ENCODE measurements around the gene FHOD1.

FHOD1 gene

DNA sequence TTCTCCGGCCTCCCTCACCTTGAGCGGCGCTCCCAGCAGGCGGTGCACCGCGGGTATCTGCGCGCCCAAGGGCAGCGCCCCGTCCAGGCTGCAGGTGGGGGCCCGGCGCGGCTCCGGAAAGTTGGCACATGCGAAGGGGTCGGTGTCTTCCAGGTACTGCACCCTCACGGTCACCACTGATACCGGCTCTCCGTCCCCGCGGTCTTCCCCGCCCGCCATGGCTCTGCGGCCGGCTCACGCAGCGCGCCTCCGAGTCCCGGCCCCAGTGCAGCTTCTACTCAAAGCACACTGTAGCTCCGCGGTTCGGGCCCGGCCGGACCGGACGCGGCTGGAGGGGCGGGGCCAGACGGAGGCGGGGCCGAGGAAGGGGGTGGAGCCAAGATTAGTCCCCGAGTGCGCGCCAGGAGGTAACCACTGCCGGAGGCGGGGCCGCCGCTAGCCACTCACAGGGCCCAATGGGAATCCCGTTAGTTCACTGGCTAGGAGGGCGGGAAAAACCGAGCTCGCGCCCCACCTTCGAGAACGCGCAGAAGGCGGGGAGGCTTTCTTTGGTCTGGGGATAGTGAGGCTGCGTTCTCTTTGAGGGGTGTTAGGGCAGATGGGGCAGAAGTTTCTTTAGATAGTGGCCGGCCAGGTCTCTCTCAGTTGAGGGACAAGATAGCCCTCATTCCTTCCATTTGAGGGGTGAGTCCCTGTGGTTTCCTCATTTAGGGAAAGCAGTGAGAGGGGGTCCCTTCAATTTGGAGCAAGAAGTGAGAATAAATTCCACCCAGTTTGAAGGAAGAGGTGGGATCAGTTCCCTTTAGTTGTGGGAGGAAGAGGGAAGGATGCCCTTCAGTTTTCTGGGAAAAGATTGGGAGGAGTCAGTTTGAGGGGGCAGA lies at the start of gene FHOD1:
FHOD1 (minus strand) TSS at position 290 of the 881 bp plus-strand sequence; CDS start at position 219, 71 bp downstream.
- DNase-seq: peak; percentile 99

DNA sequence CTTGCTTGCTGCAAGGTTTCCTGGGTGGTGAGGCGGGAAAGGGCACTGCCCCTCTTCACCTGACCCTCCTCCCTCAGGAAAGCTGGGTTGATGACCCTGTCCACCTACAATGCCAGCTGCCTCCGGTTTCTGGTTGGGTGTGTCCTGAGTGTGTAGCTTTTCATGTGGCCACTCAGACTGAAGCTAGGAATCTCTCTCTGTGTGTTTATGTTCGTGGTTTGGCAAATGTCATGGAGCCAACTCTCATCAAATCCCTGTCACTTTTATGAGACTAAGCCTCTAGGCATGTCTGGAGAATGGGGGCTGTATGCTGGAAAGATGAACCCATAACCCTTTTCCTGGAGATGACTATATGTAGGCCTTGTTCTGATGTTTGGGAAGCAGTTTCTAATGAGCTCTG lies 49.1 kb upstream of the FHOD1 start:
- DNase-seq: no peak

DNA sequence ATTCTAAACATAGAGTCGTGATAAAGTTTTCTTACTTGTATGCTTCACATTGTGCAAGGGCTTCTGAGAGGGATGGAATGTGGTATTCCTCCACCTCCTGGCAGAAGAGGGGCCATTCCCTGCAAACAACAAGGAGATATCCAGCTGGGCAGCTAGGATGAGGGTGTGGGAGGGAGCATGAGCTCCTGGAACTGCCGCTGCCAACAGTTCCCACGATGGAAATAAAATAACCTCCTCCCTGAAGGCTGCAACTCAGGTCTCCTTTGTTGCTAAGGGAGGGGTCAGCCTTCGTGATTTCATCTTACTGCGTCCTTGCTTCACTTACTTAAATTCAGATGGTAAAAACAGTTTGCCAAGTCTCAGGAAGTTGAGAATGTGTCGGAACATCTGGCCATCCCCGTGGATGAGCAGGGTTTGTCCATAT lies 47.7 kb upstream of the FHOD1 start:
- no peak for DNase-seq

DNA sequence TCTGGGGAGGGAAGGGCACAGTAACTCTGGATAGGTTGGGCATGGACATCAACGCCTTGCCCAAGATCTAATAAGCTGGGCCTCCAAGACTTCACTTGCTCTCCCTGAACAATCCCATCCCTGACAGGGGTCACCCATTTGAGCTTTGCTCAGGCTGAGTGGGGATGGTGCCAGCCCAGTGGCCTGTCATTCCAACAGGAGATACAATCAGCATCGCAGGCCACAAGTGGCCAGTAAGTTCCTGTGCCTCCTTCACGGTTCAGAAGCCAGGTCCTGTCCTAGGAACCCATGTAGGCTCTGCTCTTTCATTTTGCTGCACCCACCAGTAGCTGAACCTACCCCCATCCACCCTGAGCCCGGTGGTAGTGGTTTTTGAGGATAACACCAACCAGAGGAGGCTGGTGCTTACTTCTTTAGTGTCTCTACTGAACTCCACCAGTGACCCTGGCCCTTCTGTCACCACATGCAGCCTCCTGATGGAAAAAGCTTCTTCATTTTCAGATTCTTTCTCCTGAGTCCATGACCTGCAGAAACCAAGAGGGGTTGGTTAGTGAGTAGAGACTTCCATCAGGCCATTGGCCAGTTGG lies 47.0 kb upstream of the FHOD1 start:
- no peak for DNase-seq

DNA sequence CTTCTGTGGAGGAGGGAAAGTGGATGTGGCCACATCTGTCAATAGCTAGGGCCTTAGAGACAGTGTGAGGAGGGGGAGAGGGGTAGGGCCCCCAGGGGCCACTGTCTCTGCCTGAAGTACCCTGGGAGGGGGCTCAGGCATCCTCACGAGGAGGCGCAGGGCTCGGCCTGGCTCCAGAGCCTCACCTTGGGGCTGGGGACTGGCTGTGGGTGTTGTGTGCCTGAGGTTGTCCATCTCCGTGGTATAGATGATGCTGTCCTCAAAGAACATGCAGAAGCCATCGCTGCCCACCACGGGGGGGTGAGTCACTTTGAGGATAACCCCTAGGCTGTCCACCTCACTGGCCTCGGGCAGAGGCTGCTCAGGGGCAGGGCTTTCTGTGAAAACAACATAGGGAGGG lies 44.2 kb upstream of the FHOD1 start:
- no peak for DNase-seq

DNA sequence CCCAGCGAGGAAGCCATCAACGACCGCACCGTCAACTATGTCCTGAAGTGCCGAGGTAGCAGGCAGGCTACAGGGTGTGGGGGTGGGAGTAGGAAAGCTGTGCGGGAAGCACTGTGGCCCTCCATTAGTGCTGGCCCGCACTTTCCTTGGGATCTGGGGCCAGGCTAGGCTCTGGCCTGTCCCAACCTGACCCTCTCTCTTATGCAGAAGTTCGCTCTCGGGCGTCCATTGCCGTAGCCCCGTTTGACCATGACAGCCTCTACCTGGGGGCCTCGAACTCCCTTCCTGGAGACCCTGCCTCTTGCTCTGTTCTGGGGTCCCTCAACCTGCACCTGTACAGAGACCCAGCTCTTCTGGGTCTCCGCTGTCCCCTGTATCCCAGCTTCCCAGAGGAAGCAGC lies 40.7 kb upstream of the FHOD1 start:
- no peak for DNase-seq

DNA sequence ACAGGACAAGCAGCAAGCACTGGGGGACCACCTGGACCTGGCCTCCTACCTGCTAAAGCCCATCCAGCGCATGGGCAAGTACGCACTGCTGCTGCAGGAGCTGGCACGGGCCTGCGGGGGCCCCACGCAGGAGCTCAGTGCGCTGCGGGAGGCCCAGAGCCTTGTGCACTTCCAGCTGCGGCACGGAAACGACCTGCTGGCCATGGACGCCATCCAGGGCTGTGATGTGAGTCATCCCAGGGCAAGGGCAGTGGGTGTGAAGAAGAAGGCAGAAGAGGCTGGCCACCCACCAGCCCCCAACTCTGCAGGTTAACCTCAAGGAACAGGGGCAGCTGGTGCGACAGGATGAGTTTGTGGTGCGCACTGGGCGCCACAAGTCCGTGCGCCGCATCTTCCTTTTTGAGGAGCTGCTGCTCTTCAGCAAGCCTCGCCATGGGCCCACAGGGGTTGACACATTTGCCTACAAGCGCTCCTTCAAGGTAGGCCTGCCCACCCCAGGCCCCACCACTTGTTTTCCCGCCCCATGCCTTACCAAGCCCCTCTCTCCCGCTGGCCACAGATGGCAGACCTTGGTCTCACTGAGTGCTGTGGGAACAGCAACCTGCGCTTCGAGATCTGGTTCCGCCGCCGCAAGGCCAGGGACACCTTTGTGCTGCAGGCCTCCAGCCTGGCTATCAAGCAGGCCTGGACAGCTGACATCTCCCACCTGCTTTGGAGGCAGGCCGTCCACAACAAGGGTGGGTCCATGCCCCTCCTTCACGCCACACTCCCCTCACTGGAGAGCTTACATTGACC lies 39.4 kb upstream of the FHOD1 start:
- DNase-seq: no peak

DNA sequence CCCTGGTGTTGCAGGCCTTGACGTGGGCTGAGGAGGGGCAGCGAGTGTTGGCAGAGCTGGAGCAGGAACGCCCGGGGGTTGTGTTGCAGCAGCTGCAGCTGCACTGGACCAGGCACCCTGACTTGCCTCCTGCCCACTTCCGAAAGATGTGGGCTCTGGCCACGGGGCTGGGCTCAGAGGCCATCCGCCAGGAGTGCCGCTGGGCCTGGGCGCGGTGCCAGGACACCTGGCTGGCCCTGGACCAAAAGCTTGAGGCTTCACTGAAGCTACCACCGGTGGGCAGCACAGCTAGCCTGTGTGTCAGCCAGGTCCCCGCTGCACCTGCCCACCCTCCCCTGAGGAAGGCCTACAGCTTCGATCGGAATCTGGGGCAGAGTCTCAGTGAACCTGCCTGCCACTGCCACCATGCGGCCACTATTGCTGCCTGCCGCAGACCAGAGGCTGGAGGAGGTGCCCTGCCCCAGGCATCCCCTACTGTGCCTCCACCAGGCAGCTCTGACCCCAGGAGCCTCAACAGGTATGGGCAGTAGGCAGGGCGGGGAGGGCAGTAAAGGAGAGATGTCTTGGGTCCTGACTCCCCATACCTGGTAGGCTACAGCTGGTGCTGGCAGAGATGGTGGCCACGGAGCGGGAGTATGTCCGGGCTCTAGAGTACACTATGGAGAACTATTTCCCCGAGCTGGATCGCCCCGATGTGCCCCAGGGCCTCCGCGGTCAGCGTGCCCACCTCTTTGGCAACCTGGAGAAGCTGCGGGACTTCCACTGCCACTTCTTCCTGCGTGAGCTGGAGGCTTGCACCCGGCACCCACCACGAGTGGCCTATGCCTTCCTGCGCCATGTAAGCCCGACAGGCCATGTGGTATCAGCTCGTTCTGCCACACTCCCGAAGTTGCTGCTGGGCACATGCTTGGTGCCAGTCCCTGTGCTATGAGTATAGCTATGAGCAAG lies 37.7 kb upstream of the FHOD1 start:
- DNase-seq: no peak

DNA sequence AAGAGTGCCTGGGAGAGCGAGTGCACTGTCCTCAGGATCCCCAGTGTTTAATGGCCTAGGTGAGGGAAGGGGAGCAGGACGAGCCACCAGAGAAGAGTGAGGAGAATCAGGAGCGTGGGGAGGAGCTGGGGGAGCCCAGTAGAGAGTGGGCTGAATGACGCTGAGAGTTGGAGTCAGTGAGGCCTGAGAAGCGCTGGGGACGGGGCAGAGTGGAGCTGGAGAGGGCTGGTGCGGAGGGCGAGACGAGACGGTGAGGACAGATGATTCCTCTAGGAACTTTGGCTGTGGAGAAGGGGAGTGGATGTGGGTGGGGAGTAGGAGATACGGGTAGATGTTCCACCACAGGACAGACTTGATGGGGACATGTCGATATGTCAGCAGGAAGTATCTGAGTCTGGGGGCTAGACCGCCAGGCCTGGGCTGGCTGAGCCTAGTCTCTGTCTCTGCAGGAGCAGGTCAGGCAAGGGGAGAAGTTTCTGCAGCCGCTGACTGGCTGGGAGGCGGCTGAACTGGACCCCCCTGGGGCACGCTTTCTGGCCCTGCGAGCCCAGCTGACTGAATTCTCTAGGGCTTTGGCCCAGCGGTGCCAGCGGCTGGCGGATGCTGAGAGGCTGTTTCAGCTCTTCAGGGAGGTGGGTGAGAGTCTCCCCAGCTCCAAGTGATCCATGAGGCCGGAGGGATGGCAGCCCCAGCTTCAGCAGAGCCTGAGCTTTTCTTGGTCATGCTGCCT lies 36.7 kb upstream of the FHOD1 start:
- DNase-seq: no peak

DNA sequence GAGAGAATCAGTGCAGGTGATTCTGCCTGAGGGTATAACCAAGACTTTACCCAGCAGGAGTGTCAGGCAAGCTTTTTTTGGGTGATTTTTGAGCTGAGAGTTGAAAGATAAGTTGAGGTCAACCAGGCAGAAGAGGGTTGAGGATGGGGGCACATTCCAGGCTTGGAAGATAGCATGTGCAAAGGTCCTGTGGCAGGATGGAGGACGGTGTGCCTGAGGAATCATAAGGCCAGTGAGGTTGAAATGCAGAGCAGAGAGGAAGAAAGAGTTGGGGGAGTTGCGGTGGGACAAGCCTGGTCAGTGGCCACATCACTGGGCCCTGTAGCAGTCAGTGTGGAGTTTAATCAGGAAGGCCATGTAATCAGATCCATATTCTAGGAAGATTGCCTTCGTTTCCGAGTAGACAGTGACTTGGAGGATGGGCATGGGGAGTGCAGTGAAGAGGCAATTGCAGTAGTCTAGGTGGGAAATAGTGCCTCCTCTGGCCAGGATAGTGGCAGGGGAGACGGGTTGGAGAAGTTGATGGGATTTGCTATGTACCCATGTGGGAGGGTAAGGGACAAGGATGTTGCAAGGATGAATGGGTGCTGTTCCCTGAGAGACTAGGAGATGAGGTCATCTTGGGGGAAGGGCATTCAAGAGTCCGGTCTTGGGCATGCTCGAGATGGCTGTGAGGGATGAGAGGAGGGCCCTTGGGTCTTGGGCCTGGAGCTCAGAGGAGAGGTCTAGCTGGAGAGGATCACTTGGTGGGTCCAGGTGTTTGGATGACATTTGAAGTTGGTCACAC lies 36.0 kb upstream of the FHOD1 start:
- no peak for DNase-seq

DNA sequence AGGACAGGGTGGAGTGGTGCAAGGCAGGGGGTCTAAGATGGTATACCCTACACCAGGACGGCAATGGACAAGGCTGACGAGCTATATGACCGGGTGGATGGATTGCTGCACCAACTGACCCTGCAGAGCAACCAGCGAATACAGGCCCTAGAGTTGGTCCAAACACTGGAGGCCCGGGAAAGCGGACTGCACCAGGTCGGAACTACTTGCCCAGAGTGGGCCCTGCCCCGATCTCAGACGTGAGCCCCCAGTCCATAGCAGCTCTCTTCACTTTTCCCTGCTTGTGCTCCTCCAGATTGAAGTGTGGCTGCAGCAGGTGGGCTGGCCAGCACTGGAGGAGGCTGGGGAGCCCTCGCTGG lies 35.1 kb upstream of the FHOD1 start:
- DNase-seq: no peak

DNA sequence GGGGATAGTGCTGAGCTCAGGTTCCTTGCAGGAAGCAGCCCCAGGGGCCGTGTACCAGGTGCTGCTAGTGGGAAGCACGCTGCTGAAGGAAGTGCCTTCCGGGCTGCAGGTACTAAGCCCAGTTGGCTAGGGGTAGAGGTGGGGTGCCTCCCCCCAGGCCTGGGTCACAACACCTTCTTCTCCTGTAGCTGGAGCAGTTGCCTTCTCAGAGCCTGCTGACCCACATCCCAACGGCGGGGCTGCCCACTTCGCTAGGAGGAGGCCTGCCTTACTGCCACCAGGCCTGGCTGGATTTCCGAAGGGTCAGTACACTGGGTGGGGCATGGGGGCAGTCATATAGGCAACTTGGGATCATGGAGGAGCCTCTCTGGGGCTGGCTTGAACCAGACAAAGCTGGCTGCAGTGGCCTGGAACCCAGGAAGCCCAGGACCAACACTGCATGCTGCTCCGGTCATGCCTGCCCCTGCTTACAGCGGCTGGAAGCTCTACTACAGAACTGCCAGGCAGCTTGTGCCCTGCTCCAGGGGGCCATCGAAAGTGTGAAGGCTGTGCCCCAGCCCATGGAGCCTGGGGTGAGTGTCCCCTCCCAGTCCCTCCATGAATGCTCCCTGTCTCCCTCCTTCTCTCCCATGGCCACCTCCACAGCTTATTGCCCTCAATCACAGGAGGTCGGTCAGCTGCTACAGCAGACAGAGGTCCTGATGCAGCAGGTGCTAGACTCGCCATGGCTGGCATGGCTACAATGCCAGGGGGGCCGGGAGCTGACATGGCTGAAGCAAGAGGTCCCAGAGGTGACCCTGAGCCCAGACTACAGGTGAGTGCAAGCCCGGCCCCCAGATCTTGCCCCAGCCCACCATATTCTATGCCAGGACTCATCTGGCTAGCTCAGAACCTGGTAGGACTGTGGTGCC lies 34.5 kb upstream of the FHOD1 start:
- DNase-seq: no peak

DNA sequence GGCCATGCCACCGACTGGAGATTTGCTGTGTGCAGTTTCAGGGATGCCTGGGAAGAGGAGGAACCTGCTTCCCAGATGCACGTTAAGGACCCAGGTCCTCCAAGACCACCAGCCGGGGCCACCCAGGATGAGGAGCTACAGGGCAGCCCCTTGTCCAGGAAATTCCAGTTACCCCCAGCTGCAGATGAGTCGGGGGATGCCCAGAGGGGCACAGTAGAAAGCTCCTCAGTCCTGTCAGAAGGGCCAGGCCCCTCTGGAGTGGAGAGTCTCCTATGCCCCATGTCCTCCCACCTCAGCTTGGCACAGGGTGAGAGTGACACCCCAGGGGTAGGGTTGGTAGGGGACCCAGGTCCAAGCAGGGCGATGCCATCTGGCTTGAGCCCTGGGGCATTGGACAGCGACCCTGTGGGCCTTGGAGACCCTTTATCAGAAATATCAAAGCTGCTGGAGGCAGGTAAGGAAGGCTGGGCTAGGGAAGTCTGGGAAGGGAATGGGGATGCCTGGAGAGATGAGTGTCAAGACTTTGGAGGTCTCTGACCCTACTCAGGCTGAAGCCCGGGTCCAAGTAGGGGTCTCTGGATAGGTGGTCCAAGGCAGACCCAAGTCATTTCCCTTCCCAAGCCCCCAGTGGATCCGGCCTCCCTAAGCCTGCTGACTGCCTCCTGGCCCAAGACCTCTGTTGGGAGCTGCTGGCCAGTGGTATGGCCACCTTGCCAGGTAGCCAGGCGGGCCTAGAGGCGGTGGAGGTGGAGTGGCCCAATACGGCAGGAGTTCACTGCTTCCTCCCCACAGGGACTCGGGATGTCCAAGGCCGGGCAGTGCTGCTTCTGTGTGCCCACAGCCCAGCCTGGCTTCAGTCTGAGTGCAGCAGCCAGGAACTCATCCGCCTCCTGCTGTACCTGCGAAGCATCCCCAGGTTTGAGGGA lies 33.1 kb upstream of the FHOD1 start:
- DNase-seq: no peak

DNA sequence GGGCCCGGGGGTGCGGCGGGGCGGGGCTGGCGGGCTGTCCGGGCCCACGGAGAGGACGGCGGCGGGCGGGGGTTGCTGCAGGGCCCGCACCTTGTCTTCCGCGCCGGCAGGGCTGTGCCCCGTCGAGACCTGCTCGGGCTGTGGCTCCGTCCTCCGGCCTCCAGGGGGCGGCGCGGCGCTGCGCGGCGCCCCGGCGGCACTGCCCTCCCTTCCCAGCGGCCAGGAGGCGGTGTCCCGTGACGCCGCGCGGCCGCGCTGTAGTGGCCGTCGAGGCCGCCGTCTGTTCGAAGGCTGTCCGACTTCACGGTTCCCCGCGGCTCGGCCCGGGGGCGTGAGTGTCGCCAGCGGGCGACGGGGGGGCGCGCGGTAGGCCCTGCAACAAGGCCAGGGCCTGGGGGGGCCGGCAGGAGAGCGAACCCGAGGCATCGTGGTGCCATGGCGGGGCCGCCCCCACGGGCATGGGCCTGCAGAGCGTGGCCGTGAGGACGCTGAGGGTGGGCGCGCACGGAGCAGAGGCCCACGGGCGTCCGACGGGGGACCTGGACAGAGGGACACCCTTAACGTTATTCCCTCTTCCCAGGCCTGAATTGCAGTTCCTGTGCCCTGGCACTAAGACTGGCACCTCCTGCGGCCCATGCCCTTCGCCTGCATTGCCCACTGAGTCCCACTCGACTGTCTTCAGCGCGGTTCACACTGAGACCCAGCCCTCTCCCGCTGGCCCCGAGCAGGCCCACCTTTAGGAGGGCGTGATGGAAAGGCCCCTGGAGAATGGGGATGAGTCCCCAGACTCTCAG lies 32.2 kb upstream of the FHOD1 start, which contains the start of gene PLEKHG4:
PLEKHG4 (plus strand) TSS at position 237 of the 794 bp plus-strand sequence; CDS start at position 750, 513 bp downstream.
- peak; percentile 92 for DNase-seq

DNA sequence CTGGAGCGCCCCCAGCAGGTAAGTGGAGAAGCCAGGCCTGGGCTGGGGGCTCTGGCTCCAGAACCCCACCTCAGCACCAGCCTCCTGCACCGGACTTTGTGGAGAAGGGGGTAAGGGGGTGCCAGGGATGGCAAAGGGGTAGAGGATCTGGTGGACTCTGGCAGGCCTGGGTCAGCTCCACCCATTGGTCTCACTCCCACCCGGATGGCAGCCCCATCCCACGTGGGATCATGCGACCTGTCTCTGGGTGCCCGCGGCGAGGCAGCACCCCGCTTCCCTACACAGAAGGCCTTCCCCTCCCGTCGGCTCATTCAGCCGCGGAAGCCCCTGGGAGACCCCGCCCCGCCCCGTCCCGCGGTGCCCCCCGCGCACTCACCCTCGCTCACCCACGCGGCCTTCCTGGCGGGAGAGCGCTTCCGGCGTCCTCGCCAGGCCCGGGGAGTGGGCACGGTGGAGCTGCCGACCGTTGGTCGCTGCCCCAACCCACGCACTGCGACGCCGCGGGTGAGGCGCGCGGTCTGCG lies 31.6 kb upstream of the FHOD1 start:
- peak; percentile 69 for DNase-seq

DNA sequence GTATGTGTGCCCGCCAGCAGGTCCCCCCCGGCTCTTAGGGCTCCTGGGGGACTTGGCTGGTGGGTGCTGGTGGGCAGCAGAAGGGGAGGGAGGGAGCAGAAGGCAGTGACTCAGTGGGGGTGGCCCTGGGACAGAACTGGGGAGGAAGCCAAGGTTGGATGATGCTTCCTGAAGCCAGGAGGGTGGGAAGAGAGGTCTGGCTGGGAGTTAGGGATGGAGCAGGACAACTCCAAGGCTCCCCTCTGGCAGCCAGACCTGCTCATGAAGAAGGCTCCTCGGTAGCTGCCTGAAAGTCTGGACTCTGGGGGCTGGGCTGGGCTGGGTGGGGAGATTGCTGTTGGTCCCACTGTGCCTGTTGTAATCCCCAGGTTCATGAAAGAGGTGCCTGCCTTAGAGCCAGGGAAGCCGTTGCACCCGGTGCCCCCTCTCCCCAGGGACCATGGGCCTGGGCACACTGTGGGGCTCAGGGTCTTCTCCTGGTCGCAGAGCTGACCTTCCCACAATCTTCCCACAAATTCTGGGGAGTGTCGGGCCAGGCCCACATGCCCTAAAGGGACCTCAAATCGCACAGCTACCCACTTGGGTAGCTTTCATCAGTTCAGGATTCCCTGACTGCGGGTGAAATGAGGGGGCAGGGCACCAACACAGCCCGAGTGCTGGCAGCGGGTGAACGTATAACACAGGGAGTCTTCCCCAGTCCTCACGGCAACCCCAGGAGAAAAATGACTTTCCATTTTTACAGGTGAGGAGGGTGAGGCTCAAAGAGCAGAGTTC lies 30.9 kb upstream of the FHOD1 start:
- DNase-seq: no peak

Data from activated CD4-positive, alpha-beta T cell treated with anti-CD3 and anti-CD28 coated beads, Interleukin-2, Interleukin-6, amounts not matched to agents 100 ng/mL and 50 ng/mL, durations not matched to agents 16 hours and 8 hours (primary cell).